ENCODE results near the gene IGFL4. TPM values are rescaled to one million over a fixed set of nuclear protein-coding genes. Genes with fewer than 3 reads are reported as not detected.

IGFL4 gene
- total and polyA plus RNA-seq, 10 of the 15 experiments (the other 5 are each of a cell fraction or from before 2014, with no cell fraction given) = not detected

DNA sequence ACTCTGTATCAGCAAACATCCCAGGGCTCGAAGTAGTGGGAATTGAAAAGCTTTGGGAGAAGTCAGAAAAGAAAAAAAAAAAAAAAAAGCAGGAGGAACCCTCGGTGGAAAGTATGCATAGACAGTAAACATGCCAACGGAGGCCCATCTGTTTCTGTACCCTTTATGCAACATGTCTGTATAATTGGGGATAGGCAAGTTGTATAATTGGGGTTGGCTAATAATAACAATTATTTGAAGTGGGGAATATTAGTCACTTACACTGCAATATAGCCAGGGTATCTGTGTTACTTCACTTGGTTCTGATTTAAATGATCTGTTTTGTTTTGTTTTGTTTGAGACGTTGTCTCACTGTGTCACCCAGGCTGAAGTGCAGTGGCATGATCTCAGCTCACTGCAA, 12.1 kb upstream of the IGFL4 start:
- Histone ChIP-seq H3K27ac (ENCODE audit: control insufficient read depth, insufficient read depth) (no peak overlapping the region), H3K9me3 (replicated peaks; ENCODE audit: control insufficient read depth, insufficient read depth, low read length) (no peaks in the 10 kb centered on the region), H4K20me1 (ENCODE audit: control insufficient read depth, insufficient read depth) (no peaks in the 10 kb centered on the region; the same call in 1 of the 2 replicates), H3K4me3 (no peak overlapping the region), H3K36me3 (ENCODE audit: control insufficient read depth in 2 of 2, insufficient read depth in 2 of 2, low read length in 1 of 2) (no peaks in the 10 kb centered on the region), H3K4me2 (ENCODE audit: control insufficient read depth, insufficient read depth) (no peak overlapping the region), H2AFZ (ENCODE audit: control insufficient read depth, low read depth, low read length) (no peak overlapping the region), H3K4me1 (ENCODE audit: control insufficient read depth, insufficient read depth, low read length) (no peaks in the 10 kb centered on the region), H3K79me2 (ENCODE audit: control insufficient read depth, insufficient read depth, low read length) (no peaks in the 10 kb centered on the region), H3K9ac (ENCODE audit: control insufficient read depth, insufficient read depth, low read length) (no peak overlapping the region), H3K27me3 (replicated peaks in 1 of 2; ENCODE audit: control insufficient read depth in 2 of 2, insufficient read depth in 2 of 2, low read length in 1 of 2) (peaks cover 2% of the 10 kb centered on the region in 2 experiments; a peak in 2 of 4 replicates)
- no peak for FAIRE-seq
- intact Hi-C loops (cut with micrococcal nuclease; ENCODE audit: unreplicated experiment) = no loop called here
- no TSS peak for BruUV-seq (replicated peaks)
- 11% methylated on average over 3 of the region's 4 CpGs for WGBS (ENCODE audit: insufficient coverage, insufficient replicate concordance, low lambda C conversion rate, missing lambda C conversion rate)
- ChIA-PET RAD21 (ENCODE audit: unreplicated experiment) (no interaction called here), SMC1A (ENCODE audit: uncharacterized antibody, unreplicated experiment) (no interaction called here), POLR2A (interaction anchor here (0.6 kb wide), 2 partner anchors 183 to 216 kb away, joined by 3 to 4 read pairs; no protein-coding TSS in a partner anchor), CTCF (interaction anchor here (1.7 to 1.8 kb wide), 2 partner anchors 11 to 24 kb away, joined by 6 to 9 read pairs; no protein-coding TSS in a partner anchor)
- no peak for DNase-seq (ENCODE audit: low read depth, low spot score)
- no peak for ATAC-seq
- in situ Hi-C loops (cut with MboI) = no loop called here
- TF ChIP-seq TAF1 (IDR thresholded peaks at IDR 0.05; ENCODE audit: borderline replicate concordance, low read depth, low read length) (no peak), KAT2A (conservative IDR thresholded peaks at IDR 0.05; ENCODE audit: control insufficient read depth, low read depth, low read length) (no peak), BRCA1 (IDR thresholded peaks at IDR 0.05; ENCODE audit: low read depth, low read length) (no peak), ATF3 (IDR thresholded peaks at IDR 0.05; ENCODE audit: borderline replicate concordance, extremely low read depth, low read depth, low read length) (no peak), STAT3 (IDR thresholded peaks at IDR 0.05; ENCODE audit: low read depth, low read length) (no peak), RFX5 (IDR thresholded peaks at IDR 0.05; ENCODE audit: low read depth, low read length) (no peak), FOXM1 (IDR thresholded peaks at IDR 0.05; ENCODE audit: low read depth, low read length) (no peak), MTA3 (IDR thresholded peaks at IDR 0.05; ENCODE audit: borderline replicate concordance, low read length) (no peak), RCOR1 (conservative IDR thresholded peaks at IDR 0.05; ENCODE audit: low read depth, low read length) (no peak), SMARCA5 (IDR thresholded peaks at IDR 0.05) (no peak), ZBED1 (IDR thresholded peaks at IDR 0.05; ENCODE audit: borderline replicate concordance) (no peak), USF1 (IDR thresholded peaks at IDR 0.05; ENCODE audit: borderline replicate concordance, extremely low read length, insufficient read depth, low read depth, low read length) (no peak), ELK1 (IDR thresholded peaks at IDR 0.05; ENCODE audit: low read depth, low read length) (no peak)
- TF ChIP-seq, protein P1, sequence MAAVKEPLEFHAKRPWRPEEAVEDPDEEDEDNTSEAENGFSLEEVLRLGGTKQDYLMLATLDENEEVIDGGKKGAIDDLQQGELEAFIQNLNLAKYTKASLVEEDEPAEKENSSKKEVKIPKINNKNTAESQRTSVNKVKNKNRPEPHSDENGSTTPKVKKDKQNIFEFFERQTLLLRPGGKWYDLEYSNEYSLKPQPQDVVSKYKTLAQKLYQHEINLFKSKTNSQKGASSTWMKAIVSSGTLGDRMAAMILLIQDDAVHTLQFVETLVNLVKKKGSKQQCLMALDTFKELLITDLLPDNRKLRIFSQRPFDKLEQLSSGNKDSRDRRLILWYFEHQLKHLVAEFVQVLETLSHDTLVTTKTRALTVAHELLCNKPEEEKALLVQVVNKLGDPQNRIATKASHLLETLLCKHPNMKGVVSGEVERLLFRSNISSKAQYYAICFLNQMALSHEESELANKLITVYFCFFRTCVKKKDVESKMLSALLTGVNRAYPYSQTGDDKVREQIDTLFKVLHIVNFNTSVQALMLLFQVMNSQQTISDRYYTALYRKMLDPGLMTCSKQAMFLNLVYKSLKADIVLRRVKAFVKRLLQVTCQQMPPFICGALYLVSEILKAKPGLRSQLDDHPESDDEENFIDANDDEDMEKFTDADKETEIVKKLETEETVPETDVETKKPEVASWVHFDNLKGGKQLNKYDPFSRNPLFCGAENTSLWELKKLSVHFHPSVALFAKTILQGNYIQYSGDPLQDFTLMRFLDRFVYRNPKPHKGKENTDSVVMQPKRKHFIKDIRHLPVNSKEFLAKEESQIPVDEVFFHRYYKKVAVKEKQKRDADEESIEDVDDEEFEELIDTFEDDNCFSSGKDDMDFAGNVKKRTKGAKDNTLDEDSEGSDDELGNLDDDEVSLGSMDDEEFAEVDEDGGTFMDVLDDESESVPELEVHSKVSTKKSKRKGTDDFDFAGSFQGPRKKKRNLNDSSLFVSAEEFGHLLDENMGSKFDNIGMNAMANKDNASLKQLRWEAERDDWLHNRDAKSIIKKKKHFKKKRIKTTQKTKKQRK (IDR thresholded peaks at IDR 0.05; ENCODE audit: low read depth, low read length) = no peak
- TF ChIP-seq, protein P2, sequence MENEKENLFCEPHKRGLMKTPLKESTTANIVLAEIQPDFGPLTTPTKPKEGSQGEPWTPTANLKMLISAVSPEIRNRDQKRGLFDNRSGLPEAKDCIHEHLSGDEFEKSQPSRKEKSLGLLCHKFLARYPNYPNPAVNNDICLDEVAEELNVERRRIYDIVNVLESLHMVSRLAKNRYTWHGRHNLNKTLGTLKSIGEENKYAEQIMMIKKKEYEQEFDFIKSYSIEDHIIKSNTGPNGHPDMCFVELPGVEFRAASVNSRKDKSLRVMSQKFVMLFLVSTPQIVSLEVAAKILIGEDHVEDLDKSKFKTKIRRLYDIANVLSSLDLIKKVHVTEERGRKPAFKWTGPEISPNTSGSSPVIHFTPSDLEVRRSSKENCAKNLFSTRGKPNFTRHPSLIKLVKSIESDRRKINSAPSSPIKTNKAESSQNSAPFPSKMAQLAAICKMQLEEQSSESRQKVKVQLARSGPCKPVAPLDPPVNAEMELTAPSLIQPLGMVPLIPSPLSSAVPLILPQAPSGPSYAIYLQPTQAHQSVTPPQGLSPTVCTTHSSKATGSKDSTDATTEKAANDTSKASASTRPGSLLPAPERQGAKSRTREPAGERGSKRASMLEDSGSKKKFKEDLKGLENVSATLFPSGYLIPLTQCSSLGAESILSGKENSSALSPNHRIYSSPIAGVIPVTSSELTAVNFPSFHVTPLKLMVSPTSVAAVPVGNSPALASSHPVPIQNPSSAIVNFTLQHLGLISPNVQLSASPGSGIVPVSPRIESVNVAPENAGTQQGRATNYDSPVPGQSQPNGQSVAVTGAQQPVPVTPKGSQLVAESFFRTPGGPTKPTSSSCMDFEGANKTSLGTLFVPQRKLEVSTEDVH (IDR thresholded peaks at IDR 0.05; ENCODE audit: low read depth, partially characterized antibody) = no peak

Data from GM12878 (cell line).